NCI-H2227 treated with DMSO at 0.1 percent for 48 hours (cell line): ENCODE results near the gene ZHX3.
A peak's percentile ranks its signal among the peaks of the same experiment; 100 is the strongest.
"Not testable (repeated sequence)": the region's sequence is repeated elsewhere in the genome, so short reads cannot be mapped to it uniquely, and the experiment has no call there.

Experiments
- DNase-seq: peaks from one replicate; lab custom pipeline; 2025; lab: John Stamatoyannopoulos, UW

ZHX3 gene

DNA sequence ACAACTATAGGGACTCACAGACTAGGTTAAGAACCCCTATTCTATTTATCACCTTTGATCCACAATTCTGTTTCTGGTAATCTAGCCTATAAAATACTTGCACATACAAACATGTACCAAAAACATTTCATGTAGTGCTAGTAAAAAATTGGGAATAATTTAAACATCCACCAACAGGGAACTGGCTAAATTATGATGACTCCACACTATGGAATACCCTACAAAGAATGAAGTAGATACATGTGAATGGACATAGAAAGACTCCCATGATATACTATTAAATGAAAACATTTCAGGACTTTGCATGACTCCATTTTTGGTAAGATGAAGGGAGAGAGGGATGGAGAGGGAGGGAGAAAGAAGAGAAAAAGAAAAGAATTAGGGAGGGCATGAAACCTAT is 58.2 kb downstream of the ZHX3 start:
- DNase-seq: no peak

DNA sequence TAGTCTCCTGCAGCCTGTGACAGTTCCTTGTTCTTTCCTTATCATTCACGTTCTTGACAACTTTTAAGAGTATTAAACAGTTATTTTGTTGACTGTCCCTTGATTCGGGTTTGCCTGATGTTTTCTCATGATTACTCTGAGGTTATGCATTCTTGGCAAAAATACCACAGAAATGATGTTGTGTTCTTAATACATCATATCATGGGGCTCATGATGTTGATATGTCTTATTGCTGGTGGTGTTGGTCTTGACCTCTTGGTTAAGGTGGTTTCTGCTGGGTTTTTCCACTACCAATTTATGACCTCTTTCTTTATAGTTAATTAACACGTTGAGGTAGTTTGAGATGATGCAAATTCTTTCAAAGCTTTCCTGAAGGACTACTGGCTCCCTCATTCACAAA is 59.1 kb downstream of the ZHX3 start:
- no peak for DNase-seq

GRCh38 chr20:41256516-41256915 is 61.0 kb downstream of the ZHX3 start:
- no peak for DNase-seq

DNA sequence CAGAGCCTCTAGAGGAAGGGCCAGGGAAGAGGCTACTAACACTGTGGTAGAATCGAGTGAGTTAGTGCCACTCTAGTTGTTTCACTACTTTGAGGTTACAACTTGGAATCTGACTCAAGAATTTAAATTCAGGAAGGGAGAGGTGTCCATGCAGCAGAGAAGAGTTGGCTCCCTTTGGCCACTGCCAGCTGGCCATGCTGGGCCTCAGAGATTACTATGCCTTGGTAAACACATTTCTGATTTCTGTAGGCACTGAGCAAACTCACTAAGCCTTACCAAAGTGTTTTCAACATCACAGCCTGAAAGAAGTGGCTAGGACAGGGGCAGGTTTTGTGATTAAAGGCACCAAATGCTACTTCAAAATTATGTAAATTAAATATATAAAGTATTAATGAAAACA is 61.9 kb downstream of the ZHX3 start:
- DNase-seq: no peak

- peak; percentile 82 for DNase-seq
Observed at GRCh38 chr20:41249411-41250281, 67.9 kb downstream of the ZHX3 start.

- no peak for DNase-seq
Observed at GRCh38 chr20:41248368-41249024, 69.0 kb downstream of the ZHX3 start.

DNA sequence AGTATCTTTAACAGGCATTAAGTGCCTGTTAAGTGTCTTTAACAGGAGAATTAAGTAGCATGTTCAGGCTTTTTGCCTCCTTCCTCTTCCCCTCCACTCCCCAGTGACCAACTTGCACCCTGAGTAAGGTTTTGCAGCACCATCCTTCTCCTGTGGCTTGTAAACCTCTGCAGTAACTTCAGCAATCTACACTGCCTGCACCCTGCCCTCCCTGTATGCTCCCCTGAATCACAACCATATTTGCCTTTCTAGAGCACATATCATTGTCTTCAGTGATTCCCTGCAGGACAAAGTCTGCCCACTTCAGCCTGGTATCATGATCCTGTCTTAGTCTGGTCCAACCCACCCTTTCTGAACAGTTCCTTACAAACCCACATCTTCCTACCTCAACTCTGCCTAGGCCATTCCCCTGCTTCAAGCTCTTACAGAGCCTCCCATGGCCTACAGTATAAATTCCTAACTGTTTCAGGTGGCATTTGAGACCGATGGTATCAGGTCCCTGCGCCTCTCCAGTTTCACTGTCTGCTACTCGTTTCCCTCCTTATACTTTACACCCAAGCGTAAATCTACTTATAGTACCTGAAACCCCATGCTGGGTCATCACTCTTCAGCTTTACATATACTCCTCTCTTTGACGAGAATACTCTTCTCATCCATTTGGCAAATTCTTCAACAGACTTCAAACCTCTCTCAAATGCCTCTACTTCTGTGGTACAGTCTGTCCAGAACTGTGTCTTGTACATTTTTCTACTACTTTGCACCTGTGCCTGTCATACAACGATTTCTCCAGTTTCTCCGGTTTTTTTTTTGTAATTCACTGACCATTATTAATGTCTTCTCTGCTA is 69.8 kb downstream of the ZHX3 start:
- no peak for DNase-seq

DNA sequence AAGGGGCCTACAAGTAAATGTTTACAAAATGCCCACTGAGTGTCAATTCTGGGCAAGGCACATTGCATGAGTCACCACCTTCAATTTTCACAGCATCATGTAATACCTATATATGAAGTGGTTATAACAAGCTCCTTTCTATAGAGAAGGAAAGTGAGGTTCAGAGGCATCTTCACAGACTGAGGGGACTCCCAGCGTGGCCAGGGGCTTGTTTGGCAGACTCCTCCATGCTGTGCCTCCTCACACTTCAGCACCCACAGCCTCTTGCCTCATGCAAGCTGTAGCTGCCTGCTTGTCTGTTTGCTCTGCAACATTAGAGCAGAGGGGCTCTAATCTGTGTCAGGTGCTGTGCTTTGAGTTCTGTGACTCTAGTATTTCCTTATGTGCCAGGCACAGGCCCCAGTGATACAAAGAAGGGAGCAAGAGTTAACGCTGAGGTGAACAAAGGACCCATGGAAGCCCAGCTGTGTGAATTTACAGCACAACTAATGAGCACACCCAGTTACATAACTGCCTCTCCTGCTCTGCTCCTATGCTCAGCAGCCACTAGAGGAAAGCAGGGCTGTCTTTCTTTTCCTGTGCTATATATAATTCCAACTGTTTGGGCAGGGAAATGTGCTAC is 72.3 kb downstream of the ZHX3 start:
- DNase-seq: no peak

GRCh38 chr20:41242807-41243206 is 74.7 kb downstream of the ZHX3 start:
- DNase-seq: no peak

DNA sequence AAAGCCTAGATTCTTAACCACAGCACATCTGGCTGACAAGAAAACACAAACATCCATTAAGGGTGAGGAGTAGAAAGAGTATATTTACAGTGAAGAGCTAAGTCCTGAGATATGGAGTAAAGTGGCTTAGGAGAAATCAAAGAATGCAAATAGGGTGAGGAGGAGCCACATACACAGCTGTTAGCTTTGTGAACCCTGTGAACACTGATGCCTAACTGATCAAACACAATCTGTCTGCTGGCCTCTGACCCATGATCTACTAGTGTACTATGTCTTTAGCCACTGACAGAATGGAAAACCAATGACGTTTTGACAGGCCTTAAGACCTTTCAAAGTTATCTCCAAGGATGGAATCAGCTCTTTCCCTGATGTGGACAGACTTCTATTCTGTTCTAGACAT is 75.2 kb downstream of the ZHX3 start:
- no peak for DNase-seq

DNA sequence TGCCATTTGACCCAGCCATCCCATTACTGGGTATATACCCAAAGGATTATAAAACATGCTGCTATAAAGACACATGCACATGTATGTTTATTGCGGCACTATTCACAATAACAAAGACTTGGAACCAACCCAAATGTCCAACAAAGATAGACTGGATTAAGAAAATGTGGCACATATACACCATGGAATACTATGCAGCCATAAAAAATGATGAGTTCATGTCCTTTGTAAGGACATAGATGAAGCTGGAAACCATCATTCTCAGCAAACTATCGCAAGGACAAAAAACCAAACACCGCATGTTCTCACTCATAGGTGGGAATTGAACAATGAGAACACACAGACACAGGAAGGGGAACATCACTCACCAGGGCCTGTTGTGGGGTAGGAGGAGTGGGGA is 80.3 kb downstream of the ZHX3 start:
- DNase-seq: not testable (repeated sequence)

DNA sequence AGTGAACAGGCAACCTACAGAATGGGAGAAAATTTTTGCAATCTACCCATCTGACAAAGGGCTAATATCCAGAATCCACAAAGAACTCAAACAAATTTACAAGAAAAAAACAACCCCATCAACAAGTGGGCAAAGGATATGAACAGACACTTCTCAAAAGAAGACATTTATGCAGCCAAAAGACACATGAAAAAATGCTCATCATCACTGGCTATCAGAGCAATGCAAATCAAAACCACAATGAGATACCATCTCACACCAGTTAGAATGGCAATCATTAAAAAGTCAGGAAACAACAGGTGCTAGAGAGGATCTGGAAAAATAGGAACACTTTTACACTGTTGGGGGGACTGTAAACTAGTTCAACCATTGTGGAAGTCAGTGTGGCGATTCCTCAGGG is 80.7 kb downstream of the ZHX3 start:
- DNase-seq: not testable (repeated sequence)

GRCh38 chr20:41234546-41234945 is 83.0 kb downstream of the ZHX3 start:
- DNase-seq: peak; percentile 70

- DNase-seq: no peak
Observed at GRCh38 chr20:41234041-41234440, 83.5 kb downstream of the ZHX3 start.

- DNase-seq: no peak
Observed at GRCh38 chr20:41232973-41233926, 84.3 kb downstream of the ZHX3 start.

DNA sequence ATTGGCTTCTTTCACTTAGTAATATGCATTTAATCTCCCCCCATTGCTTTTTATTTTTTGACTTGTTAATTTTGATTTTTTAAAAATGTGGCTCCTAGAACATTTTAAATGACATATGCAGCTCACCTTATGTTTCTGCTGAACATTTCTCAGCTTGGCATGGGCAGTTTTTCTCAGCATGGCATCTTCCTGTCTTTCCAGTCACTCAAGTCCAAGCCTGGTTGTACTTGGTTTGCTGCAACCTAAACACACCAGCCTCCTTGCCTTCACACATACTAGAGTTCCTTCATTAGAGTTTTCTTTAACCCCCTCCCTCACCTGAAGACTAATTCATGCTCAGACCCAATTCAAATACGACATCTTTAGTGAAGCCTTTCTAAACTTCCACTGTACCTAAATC is 86.4 kb downstream of the ZHX3 start:
- DNase-seq: no peak

- peak; percentile 45 for DNase-seq
Observed at GRCh38 chr20:41230136-41230535, 87.4 kb downstream of the ZHX3 start.

DNA sequence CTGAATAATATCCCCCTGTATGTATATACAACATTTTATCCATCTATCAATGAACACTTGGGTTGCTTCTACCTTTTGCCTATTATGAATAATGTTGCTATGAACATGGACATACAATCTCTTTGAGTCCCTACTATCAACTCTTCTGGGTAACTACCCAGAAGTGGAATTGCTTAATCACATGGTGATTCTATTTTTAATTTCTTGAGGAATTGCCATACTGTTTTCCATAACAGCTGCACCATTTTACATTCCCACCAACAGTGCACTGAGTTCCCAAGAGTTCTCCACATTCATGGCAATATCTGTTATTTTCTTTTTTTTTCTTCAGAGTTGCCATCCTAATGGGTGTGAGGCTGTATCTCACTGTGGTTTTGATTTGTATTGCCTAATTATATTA is 88.3 kb downstream of the ZHX3 start:
- DNase-seq: no peak

- DNase-seq: no peak
Observed at GRCh38 chr20:41228858-41229257, 88.7 kb downstream of the ZHX3 start.

- no peak for DNase-seq
Observed at GRCh38 chr20:41226426-41226825, 91.1 kb downstream of the ZHX3 start.

DNA sequence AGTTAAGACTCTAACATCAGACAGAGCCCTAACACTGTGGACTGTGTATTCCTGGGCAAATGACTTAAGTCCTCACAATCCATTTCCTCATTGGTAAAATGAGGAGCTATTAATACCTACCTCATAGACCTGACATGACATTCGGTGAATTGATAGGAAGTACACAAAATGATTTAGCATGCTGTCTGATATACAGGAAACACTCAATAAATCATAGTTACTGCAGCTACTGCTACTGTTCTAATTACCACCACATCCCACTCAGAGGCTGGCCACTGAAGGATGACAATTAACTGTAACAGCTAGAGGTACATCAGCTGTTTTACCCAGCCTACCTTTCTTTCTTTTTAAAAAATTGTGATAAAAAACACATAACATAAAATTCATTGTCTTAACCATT is 92.4 kb downstream of the ZHX3 start:
- DNase-seq: no peak
